ENCODE results near the gene BRAF.
"Not testable (repeated sequence)": the region's sequence is repeated elsewhere in the genome, so short reads cannot be mapped to it uniquely, and the experiment has no call there.

Gene BRAF

DNA sequence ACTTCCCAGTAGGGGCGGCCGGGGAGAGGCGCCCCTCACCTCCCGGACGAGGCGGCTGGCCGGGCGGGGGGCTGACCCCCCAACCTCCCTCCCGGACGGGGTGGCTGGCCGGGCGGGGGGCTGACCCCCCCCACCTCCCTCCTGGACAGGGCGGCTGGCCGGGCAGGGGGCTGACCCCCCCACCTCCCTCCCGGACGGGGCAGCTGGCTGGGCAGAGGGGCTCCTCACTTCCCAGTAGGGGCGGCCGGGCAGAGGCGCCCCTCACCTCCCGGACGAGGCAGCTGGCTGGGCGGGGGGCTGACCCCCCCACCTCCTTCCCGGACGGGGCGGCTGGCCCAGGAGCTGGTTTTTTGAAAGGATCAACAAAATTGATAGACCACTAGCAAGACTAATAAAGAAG lies 161.6 kb downstream of the BRAF start:
- DNase-seq = not testable (repeated sequence)

DNA sequence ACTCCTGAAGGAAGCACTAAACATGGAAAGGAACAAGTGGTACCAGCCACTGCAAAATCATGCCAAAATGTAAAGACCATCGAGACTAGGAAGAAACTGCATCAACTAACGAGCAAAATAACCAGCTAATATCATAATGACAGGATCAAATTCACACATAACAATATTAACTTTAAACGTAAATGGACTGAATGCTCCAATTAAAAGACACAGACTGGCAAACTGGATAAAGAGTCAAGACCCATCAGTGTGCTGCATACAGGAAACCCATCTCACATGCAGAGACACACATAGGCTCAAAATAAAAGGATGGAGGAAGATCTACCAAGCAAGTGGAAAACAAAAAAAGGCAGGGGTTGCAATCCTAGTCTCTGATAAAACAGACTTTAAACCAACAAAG lies 163.4 kb downstream of the BRAF start:
- not testable (repeated sequence) for DNase-seq

DNA sequence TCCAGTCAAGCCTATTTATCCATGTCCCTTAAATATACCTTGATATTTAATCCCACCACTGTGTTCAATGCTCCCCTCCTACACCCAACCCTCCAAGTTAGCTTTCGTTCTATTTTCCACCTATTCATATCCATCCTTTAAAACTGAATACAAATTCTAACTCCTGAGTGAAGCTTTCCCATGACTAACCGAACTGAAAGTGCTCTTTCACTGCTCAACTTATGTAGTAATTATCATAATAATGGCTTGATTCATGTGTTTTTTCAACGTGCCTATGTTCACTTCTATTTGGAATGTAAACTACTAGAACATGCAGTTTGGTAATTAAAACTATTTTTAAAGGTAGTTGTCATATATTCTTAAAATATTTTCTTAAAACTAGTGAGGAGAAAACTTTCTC lies 170.2 kb downstream of the BRAF start:
- DNase-seq = no peak

DNA sequence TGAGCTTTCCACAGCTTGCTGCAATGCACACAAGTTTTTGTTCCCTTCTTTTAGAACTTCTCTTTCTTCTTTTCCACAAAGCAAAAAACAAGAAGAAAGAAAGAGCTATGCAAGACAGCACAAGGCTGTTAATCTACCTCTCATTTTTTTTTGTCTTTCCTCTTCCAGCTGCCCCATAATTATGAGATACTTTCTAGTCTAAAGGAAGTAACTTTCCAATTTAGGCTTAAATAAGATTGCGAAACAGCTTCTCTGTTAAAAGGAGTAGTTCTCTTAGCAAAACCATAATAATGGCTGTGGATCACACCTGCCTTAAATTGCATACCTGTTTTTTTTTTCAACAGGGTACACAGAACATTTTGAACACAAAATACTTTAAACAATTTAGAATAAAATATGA lies 172.2 kb downstream of the BRAF start:
- DNase-seq = no peak

DNA sequence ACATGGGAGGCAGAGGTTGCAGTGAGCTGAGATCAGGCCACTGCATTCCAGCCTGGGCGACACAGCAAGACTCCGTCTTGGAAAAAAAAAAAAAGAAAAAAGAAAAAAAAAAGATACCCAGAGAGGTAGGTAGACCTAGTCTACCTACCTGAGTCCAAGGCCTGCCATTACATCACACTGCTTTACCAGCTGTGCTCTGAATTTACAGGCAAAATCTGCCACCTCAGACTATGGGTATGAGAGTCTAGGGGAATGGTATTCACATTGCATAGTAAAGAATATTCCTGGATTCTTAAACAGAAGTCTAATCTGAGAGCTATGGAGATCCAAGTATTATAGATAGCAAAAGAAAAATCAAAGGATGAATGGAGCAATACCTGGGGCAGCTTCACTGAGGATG lies 178.0 kb downstream of the BRAF start:
- no peak for DNase-seq

DNA sequence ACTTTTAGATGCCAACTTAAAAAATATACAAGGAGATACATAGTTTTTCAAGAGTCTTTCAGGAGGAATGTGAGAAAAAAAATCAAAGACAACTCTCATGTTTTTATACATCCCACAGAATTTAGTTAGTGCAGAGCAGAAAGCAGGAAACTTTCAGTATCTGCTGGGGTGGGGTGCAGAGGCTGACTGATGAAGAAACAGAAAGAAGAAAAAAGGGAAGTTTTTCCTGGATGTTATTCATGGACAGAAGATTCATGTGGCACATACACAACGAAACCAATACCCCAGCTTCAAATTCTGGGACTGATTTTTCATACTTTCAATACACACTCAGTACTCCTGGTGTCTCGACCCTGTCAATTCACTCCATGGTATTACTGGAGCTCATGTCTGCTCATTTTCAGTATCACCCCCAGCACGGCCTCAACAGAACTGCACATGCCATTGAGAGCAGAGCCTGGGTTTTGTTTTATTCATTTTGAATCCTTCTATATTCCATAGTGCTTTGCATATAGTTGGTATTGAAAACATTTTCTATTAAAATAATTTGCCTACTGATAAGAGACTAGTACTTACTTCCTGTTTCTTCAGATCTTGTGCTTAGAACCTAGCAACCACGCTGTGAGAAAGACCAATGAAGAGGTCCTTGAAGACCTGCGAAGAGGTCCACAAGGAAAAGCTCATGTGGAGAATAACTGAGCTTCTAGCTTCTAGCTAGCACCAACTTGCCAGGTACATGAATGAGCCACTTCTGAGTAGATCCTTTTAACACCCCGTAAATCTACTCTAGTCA lies 179.3 kb downstream of the BRAF start:
- DNase-seq = no peak

DNA sequence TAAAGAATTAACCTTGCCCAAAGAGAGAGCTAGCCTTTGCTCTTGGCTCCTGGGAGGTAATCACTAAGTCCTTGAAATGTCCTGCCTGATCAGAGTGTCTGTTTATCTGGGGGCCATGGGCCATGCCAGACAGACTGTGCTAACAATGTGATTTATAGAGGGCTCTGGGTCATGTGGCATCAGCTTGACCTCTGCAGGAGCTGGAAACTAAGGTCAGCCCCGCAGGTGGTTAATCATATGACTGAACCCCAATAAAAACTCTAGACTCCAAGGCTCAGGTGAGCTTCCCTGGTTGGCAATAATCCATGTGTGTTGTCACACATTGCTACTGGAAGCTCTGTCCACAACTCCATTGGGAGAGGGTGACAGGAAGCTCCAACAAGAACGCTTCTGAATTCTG lies 180.7 kb downstream of the BRAF start:
- no peak for DNase-seq

DNA sequence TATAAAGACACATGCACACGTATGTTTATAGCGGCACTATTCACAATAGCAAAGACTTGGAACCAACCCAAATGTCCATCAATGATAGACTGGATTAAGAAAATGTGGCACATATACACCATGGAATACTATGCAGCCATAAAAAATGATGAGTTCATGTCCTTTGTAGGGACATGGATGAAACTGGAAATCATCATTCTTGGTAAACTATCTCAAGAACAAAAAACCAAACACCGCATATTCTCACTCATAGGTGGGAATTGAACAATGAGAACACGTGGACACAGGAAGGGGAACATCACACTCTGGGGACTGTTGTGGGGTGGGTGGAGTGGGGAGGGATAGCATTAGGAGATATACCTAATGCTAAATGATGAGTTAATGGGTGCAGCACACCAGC lies 181.5 kb downstream of the BRAF start:
- not testable (repeated sequence) for DNase-seq

DNA sequence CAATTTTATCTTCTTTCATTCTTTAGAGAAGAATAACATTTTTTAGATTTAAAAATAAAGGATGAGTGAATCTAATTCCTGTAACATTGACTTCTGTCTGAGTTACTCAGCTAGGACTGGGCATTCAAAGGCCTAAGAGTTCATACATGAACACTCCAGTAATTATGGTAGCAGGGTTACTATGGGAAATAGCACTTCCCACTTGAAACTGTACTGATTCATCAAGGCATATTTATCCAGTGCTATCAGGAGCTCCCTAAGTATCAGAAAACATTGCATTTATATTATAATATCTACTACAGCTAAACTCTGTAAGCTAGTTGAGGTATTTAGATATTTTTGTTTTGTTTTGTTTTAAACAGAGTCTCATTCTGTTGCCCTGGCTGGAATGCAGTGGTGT lies 186.4 kb downstream of the BRAF start:
- DNase-seq = no peak

DNA sequence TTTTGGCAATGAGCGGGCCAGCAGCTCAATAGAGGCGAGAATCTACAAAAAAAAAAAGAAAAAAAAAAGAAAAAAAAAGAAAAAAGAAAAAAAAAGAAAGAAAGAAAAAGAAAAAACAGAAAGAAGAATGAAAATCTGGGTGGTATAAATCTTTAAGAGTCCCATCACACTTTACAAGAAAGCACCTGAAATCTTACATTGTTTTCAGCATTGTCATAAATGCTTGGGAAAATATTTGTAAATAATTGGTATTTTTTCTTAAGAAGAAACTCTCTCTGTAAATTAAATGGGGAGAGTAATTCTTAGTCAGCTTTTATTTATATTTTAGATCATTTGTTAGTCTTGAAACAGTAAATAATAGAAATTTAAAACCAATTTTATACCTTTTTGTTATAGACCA lies 190.0 kb downstream of the BRAF start:
- no peak for DNase-seq

DNA sequence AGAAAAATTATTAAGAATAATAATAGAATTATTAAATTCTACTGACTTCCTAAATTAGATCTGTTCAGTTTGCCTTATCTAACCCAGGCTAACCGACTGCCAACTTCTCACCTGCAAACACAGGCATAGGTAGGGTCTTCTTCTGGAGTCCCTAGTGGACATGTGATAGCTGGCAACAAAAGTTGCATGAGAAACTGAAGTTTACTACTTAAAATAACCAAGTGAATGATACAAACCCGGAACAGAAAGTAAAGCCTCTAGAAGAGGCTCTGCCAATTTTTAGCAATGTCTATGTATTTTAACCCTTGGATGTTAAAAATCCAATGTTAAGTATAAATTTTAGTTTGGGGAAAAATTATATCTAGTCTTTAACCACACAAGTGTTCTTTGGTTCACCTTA lies 190.6 kb downstream of the BRAF start:
- DNase-seq = no peak

DNA sequence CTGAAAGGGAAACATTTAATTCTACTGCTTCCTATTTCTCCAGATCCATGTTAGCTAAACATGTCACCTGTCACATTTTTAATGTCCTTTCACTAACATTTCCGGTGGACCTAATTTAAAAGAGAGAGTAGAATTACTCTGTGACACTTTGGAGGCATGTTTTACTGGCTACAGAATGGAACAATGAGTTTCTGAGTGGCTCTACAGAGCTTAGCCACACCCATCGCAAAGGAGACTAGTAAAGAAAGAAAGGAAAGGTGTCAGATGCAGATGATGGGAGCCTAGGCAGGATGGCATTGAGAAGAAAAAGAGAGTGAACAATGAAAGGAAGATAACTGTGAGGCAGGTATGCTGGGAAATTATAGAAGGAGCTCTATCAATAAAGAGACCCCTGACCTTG lies 192.3 kb downstream of the BRAF start:
- no peak for DNase-seq

DNA sequence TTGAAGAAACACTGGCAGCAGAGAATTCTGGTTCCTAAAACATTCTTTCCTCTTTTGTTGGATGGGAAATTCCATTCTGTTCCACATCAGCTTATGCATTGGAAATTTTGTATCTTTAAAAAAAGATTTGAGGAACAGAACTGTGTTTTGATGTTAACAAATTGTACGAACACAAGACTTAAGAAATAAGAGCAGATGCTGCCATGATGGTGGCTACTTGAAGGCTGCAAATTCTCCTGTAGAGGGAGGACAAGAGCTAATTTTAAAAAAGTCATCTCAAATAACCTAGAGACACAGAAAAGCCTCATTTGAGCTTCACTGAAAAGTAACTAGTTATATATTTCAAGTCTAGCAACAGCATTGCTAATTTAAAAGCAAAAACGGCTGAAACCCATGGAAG lies 198.4 kb downstream of the BRAF start:
- no peak for DNase-seq

DNA sequence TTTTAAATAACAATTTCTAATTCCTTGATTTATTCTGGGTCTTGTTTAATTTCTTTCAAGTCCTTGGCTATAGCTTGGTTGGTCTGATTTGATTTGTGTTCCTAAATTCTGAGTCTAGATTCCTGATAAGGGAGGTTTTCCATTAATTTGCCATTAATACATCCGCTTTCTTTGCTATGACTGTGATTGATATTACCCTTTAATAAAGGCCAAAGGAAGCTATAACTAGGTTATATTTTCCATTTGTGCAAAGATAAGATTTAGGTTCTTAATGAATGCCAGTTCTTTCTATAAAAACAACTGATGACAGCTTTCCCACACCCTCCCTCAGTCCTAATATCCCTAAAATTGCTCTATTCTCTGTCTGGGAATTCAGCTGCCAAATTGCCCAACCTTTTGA lies 200.0 kb downstream of the BRAF start:
- no peak for DNase-seq

DNA sequence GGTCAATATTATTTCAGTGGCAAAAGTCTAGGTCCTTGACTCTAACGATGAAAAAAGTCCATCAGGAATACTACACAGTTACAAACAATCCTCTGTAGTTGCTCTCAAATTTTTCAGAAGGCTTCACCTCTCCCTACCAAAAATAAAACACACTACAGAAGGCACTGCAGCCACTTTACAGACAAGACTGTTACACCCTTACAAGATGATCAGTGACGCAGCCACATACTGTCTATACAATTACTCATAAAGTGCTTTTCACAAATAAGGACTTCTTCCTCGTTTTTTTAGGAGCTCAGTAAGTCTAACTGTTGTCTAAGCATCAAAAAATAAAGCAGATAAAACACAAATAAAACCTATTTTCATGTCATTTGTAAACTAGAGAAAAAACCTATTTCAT lies 201.2 kb downstream of the BRAF start:
- DNase-seq = no peak

DNA sequence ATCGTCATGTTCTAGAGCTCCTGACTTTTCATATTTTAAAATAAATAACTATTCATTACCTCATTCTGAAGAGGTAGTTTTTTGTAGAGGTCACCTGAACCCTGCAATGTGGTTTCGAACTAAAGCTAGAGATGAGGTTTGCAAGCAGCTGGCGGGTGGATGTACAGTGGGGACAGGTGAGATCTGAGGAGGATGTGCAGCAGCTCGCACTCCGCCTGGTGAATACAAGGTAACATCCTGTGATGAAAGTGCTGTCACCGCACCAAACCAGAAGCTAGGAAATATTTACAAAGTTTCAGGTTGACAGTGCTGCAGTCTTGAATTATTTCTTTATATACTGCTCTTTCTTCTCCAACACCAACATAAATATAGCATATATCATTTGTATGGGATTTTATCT lies 201.7 kb downstream of the BRAF start:
- DNase-seq = no peak

DNA sequence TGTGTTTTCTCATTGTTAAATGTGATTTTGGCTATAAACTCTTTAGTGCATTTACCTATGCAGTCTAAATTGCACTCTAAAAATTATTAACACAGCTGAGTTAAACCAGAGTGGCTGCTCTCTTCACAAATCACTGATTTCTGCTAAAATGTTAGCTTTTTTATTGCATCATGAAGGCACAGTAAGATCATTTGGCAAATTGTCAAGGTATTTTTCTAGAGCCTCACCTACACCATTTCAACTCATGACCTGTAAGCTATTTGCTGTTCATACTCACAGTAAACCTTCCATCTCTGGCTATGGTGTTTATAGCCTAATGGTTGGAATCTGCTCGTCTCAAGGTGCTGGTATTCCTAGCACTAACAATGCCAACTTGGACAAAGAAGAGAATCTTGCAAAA lies 202.5 kb downstream of the BRAF start:
- DNase-seq = no peak

DNA sequence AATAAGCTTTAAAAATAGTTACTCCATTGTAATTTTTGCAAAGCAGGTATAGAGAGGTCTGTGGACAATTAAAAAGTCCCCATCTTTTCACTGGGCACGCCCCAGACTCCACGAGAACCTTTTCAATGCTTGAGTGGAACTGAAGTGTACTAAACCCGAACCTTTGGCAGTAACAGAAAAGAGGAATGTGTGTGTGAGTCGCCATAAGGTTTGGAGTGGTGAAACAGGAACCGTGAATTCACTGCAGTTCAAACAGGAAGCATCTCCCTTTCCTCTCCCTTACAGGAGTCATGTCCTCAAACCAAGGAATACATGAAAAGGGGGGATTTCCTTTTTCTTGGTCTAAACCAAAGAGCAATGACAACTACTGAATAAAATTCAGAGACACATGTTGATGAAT lies 205.0 kb downstream of the BRAF start:
- no peak for DNase-seq

DNA sequence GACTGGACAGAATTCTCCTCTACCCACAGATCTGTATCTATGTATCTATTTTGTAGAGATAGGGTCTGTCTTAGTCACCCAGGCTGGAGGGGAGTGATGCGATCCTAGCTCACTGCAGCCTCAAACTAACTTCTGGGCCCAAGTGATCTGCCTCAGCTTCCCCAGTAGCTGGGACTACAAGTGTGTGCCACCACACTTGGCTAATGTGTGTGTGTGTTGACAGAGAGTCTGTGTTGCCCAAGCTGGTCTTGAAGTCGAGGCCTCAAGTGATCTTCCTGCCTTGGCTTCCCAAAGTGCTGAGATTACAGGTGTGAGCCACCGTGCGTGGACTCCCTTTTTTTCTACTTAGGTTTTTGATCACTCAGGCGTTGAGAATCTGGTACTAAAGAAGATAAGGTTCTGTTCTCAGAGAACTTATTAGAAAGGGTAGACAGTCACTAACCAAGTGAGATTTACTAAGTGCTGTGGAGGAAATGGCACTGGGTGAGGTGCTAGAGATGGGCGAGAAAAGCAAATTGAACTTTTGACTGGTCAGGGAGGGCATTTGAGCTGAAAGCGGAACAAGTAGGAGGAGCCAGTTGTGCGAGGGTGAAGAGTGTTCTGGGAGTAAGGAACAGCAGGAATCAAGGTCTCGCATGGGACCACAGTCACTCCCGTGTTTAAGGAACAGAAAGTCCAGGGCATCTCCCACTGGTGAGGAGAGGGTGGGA lies 210.2 kb downstream of the BRAF start:
- no peak for DNase-seq

DNA sequence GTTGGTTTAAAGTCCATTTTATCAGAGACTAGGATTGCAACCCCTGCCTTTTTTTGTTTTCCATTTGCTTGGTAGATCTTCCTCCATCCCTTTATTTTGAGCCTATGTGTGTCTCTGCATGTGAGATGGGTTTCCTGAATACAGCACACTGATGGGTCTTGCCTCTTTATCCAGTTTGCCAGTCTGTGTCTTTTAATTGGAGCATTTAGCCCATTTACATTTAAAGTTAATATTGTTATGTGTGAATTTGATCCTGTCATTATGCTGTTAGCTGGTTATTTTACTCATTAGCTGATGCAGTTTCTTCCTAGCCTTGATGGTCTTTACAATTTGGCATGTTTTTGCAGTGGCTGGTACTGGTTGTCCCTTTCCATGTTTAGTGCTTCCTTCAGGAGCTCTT lies 212.3 kb downstream of the BRAF start:
- not testable (repeated sequence) for DNase-seq

DNA sequence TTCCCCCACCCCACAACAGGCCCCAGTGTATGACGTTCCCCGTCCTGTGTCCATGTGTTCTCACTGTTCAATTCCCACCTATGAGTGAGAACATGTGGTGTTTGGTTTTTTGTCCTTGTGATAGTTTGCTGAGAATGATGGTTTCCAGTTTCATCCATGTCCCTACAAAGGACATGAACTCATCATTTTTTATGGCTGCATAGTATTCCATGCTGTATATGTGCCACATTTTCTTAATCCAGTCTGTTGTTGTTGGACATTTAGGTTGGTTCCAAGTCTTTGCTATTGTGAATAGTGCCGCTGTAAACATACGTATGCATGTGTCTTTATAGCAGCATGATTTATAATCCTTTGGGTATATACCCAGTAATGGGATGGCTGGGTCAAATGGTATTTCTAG lies 216.0 kb downstream of the BRAF start:
- DNase-seq = not testable (repeated sequence)

DNA sequence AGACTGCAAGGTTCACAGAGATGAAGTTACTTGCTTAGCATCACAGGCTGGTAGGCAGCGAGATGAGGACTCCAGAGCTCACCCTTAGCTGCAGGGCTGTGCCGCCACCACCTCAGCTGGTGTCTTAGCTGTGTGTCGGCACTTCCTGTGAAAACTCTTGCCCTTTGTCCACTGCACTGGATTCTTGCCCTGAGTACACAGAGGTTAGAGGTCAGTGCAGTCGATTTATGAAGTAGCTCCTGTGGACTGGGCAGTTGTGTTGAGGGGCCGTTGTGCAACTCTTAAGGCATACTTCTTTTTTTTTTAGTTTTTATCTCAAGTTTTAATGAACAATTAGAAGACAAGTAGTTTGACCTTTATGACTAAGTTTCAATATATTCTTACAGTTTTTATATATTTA lies 217.6 kb downstream of the BRAF start:
- no peak for DNase-seq

DNA sequence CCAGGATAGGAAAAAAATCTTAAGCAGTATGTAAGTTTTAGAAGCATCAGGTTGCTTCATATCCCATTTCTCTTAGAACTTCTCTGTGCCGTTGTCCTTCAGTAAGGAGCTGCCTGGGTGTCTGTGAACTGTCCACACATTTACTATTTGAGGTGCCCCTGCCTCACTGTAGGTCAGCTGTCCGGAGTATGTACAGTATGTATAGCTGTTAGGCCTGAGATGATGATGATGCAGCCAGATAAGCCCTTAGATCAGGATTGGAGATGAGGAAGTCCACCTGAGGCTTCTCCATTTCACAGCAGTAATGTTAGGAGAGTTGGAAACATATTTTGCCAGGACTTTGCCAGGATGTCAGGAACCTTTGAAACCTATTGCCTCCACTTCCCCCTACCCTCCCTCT lies 220.5 kb downstream of the BRAF start:
- no peak for DNase-seq

DNA sequence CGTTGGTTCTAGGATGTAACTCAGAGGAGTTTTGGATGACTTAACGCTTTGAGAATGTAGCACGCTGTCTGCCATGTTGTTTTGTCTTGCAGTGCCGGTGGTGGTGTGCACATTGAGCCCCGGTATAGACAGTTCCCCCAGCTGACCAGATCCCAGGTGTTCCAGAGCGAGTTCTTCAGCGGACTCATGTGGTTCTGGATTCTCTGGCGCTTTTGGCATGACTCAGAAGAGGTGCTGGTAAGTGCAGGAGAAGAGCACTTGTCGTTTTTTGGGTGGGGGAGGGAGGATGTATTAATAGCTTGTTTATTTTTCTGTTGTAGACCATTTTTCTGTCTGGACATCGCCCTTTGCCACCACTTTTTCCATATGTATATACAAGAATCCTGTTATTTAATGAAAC lies 222.0 kb downstream of the BRAF start:
- no peak for DNase-seq

DNA sequence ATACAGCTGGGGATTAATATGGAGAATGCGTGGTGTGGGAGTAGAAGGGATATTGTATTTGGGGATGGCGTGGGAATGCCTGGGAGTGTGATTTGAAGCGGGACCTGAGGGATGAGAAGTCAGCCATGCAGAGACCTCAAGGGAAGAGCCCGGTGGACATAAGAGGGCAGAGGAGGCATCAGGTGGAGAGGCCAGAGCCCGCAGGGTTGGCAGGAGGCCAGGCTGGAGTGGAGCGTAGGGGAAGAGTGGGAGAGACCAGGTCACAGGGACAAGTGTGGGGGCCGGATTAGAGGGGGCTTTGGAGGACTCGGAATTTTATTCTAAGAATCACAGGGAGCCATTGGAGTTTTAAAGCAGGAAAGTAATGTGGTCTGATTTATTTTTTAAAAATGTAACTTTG lies 226.3 kb downstream of the BRAF start:
- DNase-seq = no peak

Data from NCI-H524 treated with DMSO at 0.1 percent for 48 hours (cell line).